ENCODE data around the gene CACNA1S. TPM values are rescaled to one million over a fixed set of nuclear protein-coding genes. Genes with fewer than 3 reads are reported as not detected.

Gene CACNA1S
- total and polyA plus RNA-seq, 2 donors (not counting 1 experiment from before 2014, with no cell fraction given) = not detected

DNA sequence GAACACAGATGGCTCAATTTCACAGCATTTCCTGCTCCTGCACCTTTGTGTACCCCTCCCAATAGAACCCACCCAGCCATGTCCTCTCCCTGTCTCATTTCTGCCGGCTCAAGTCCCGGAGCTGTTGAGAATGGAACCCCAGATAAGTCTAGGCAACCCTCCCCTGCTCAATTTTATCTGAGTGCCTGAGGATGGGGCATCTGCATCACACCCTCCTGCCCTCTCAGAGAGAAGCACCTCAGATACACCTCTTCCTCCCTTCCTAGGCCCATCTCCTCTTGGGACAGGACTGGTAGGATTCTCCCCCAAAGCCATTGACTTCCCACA, 89.8 kb downstream of the CACNA1S start:
- 28% methylated on average over 2 of the region's 2 CpGs for WGBS (ENCODE audit: insufficient coverage)
- H3K4me2 ChIP-seq (replicated peaks; ENCODE audit: low read depth, low read length, poor library complexity, severe bottlenecking) = peak overlapping the region; percentile 94

More for the DNA sequence above, 89.8 kb downstream of the CACNA1S start:
- Histone ChIP-seq H3K36me3 (replicated peaks in 1 of 2; ENCODE audit: control extremely low read depth in 1 of 2, control insufficient read depth in 1 of 2, extremely low read depth in 1 of 2, insufficient read depth in 2 of 2, low read length in 1 of 2) (no peaks in the 10 kb centered on the region), H3K27ac (ENCODE audit: low read length in 2 of 2) (peak overlapping the region; percentile 90 to 95), H4K20me1 (ENCODE audit: control insufficient read depth, insufficient read depth, low read length, poor library complexity, severe bottlenecking) (peaks cover 17% of the 10 kb centered on the region), H3K9ac (ENCODE audit: low read length) (peak overlapping the region; percentile 87), H3K9me3 (ENCODE audit: control extremely low read depth in 1 of 3, control insufficient read depth in 2 of 3, insufficient read depth in 1 of 3, low read length in 2 of 3) (no peaks in the 10 kb centered on the region), H3K4me3 (ENCODE audit: control extremely low read depth in 1 of 5, extremely low read depth in 1 of 5, insufficient read depth in 1 of 5, low read depth in 2 of 5, low read length in 4 of 5) (peak overlapping the region; percentile 53 to 83 (median 72)), H2AFZ (ENCODE audit: insufficient read depth, low read depth, low read length, poor library complexity, severe bottlenecking) (peak overlapping the region; percentile 80), H3K79me2 (ENCODE audit: control insufficient read depth, insufficient read depth, low read length) (peaks cover 45% of the 10 kb centered on the region), H3K27me3 (replicated peaks in 1 of 4; ENCODE audit: control extremely low read depth in 1 of 4, control insufficient read depth in 3 of 4, insufficient read depth in 4 of 4, low read length in 3 of 4) (no peaks in the 10 kb centered on the region), H3K4me1 (ENCODE audit: control insufficient read depth in 2 of 2, insufficient read depth in 2 of 2, low read length in 2 of 2) (peaks cover 79 to 87% of the 10 kb centered on the region in 2 donors)
- Mint-ChIP-seq H3K27ac (peak overlapping the region; percentile 98), H3K4me3 (peak overlapping the region; percentile 97), H3K4me1 (peaks cover 82% of the 10 kb centered on the region), H3K27me3 (no peaks in the 10 kb centered on the region), H3K9me3 (ENCODE audit: insufficient read depth) (no peaks in the 10 kb centered on the region)
- DNase-seq (peak; percentile 13), ATAC-seq (ENCODE audit: low read depth) (no peak)
- ChIA-PET CTCF (interaction anchor here (1.2 to 10.5 kb wide), 5 partner anchors 13 to 51 kb away, joined by 4 to 83 read pairs (median 58); no protein-coding TSS in a partner anchor), POLR2A (no interaction called here)
- intact Hi-C loops (cut with micrococcal nuclease) = loop anchor here (1.0 to 10.0 kb wide), 6 partner anchors 130 to 960 kb away; partner anchors contain the start of genes DDX59 and RNPEP
- TF ChIP-seq EZH2 (IDR thresholded peaks at IDR 0.05; ENCODE audit: borderline replicate concordance, insufficient read depth, low read depth, low read length, poor library complexity, severe bottlenecking) = no peak
- TF ChIP-seq, protein P1, sequence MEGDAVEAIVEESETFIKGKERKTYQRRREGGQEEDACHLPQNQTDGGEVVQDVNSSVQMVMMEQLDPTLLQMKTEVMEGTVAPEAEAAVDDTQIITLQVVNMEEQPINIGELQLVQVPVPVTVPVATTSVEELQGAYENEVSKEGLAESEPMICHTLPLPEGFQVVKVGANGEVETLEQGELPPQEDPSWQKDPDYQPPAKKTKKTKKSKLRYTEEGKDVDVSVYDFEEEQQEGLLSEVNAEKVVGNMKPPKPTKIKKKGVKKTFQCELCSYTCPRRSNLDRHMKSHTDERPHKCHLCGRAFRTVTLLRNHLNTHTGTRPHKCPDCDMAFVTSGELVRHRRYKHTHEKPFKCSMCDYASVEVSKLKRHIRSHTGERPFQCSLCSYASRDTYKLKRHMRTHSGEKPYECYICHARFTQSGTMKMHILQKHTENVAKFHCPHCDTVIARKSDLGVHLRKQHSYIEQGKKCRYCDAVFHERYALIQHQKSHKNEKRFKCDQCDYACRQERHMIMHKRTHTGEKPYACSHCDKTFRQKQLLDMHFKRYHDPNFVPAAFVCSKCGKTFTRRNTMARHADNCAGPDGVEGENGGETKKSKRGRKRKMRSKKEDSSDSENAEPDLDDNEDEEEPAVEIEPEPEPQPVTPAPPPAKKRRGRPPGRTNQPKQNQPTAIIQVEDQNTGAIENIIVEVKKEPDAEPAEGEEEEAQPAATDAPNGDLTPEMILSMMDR (IDR thresholded peaks at IDR 0.05) = no peak

Measured in B cell (primary cell).